Muscle of leg (tissue), 11 donors: Measurements from ENCODE around the gene ITPR3. TPM values are rescaled to one million over a fixed set of nuclear protein-coding genes. Genes with fewer than 3 reads are reported as not detected.

Experiments
- DNase-seq: peaks from one replicate; pipeline ENCODE4 v3.0.0; 2013
- H3K27ac ChIP-seq: one replicate; pipeline ENCODE4 v1.5.1; 2013; ENCODE audit warnings: mild to moderate bottlenecking, low read length, control low read depth
- H3K27me3 ChIP-seq: one replicate; pipeline ENCODE4 v1.6.1; 2013; ENCODE audit warnings: low read length; ENCODE audit not compliant: control insufficient read depth, insufficient read depth
- H3K36me3 ChIP-seq: one replicate; pipeline ENCODE4 v1.6.1; 2013; ENCODE audit warnings: low read length; ENCODE audit not compliant: control insufficient read depth, insufficient read depth
- H3K4me1 ChIP-seq: one replicate; pipeline ENCODE4 v1.6.1; 2013; ENCODE audit warnings: low read length; ENCODE audit not compliant: control insufficient read depth, insufficient read depth
- H3K4me3 ChIP-seq: one replicate; pipeline ENCODE4 v1.5.1; 2013; ENCODE audit warnings: low read length, control low read depth
- H3K9me3 ChIP-seq: replicated peaks from 2 replicates; pipeline ENCODE4 v1.6.1; 2013; ENCODE audit warnings: low read depth, low read length; ENCODE audit not compliant: control insufficient read depth
- WGBS: methylation state at CpG from one replicate; pipeline ENCODE4 v1.1.5; 2013; ENCODE audit warnings: missing lambda C conversion rate; ENCODE audit not compliant: insufficient coverage; 5-methylcytosine and 5-hydroxymethylcytosine counted together
- polyA plus RNA-seq, 8 donors: library from polyadenylated mRNA; unstranded; fragments of 120-200 nt; gene quantifications; one replicate each; pipeline versions ENCODE4 v1.2.1 to v1.2.3, GENCODE V29; 2013; ENCODE audit warnings: inconsistent platforms in 1 of 8, low replicate concordance in 1 of 8; ENCODE audit not compliant: insufficient read length in 8 of 8, insufficient read depth in 1 of 8
- total RNA-seq: library from RNA; stranded (reverse); fragments of 120-200 nt; gene quantifications from one replicate; pipeline ENCODE4 v1.2.4, GENCODE V29; 2013

Gene ITPR3
- total and polyA plus RNA-seq, 9 donors = 4.1 to 15.9 (median 9.2) TPM

GRCh38 chr6:33696076-33696475 lies 75.0 kb downstream of the ITPR3 start:
- peaks cover 63% of the 10 kb centered on the region for H3K36me3 ChIP-seq
- no peak overlapping the region for H3K27ac ChIP-seq
- no peak overlapping the region for H3K4me3 ChIP-seq

DNA sequence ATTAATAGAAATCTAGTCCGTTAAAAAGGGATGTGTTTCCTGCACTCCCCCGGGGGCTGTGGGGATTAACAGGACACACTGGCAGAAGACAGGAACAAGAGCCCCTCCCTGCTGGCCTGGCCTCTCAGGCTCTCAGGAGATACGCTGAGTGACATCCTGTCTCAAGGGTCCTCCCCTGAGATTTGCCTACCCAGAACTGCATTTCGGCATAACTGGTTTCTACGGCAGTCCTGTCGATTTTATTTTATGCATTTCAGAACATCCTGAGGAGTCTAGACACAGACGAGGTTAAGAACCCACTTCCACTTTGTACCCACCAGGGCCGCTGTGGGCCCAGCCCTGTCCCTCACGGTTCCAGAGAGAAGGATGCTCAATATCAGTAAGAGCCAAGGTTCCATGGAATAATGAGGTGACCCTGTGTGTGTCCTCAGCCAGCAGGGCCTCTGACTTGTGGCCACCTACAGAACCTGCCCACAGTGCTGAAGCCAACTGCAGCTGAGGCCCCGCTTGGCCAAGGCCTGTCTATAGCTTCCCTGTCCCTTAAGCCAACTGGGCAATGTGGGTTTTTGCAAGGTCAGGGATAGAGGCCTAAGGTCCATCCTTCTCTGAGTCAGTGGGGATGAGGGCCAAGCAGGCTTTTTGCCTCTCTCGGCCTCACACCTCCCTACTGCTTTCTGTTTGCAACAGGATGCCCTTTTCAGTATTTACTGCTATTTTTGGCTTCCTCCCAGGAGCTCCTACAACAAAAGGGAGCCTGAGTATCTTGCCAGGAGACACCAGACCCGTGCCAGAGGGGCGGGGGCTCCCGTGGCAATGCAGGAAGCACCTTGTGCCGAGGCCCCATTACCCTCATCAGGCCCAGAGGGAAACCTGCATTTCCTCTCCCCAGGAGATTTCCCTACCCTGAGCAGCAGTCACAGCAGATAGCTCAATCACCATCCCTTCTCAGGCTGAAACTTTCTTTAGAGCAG lies 75.7 kb downstream of the ITPR3 start:
- H3K27ac ChIP-seq = peak overlapping the region; percentile 24

More at GRCh38 chr6:33696076-33696475, 75.0 kb downstream of the ITPR3 start:
- Histone ChIP-seq H3K27me3 (no peaks in the 10 kb centered on the region), H3K4me1 (peaks cover 72% of the 10 kb centered on the region), H3K9me3 (no peaks in the 10 kb centered on the region)
- DNase-seq = no peak
- WGBS = 72% methylated on average over 4 of the region's 10 CpGs

DNA sequence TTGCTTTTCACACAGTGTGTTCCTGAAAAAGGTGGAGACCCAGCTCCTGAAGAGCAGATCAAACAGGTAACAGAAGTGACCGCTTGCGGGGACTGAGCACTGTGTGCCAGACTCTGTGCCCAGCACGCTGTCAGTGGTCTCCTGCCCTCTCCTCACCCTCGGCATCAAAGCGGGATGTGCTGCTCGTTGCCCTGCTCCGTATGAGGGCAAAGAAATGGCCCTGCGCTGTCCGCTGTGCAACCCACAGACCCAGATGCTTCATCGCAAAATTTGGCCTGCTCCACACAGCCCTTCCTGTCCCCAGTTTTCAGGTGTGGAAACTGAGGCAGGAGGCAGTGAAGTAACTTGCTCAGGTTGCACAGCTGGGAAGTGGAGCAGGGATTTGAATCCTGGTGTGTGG lies 76.7 kb downstream of the ITPR3 start:
- Histone ChIP-seq H3K27me3 (no peaks in the 10 kb centered on the region), H3K9me3 (no peaks in the 10 kb centered on the region), H3K36me3 (peaks cover 60% of the 10 kb centered on the region), H3K4me1 (peaks cover 54% of the 10 kb centered on the region), H3K27ac (no peak overlapping the region), H3K4me3 (no peak overlapping the region)
- 96% methylated on average over 3 of the region's 10 CpGs for WGBS
- no peak for DNase-seq

More for the DNA sequence above, 75.7 kb downstream of the ITPR3 start:
- Histone ChIP-seq H3K4me3 (no peak overlapping the region), H3K4me1 (peaks cover 64% of the 10 kb centered on the region), H3K27me3 (no peaks in the 10 kb centered on the region), H3K9me3 (no peaks in the 10 kb centered on the region), H3K36me3 (peaks cover 66% of the 10 kb centered on the region)
- peak; percentile 47 for DNase-seq
- WGBS = 50% methylated on average over 13 of the region's 15 CpGs

- peaks cover 58% of the 10 kb centered on the region for H3K36me3 ChIP-seq
- peaks cover 48% of the 10 kb centered on the region for H3K4me1 ChIP-seq
Measured at GRCh38 chr6:33698494-33698893, 77.4 kb downstream of the ITPR3 start.

GRCh38 chr6:33699131-33699530 lies 78.0 kb downstream of the ITPR3 start:
- Histone ChIP-seq H3K27ac (no peak overlapping the region), H3K4me3 (no peak overlapping the region), H3K27me3 (no peaks in the 10 kb centered on the region), H3K36me3 (peaks cover 60% of the 10 kb centered on the region), H3K4me1 (peaks cover 41% of the 10 kb centered on the region), H3K9me3 (no peaks in the 10 kb centered on the region)
- 82% methylated on average over 7 of the region's 8 CpGs for WGBS
- no peak for DNase-seq

More at GRCh38 chr6:33698494-33698893, 77.4 kb downstream of the ITPR3 start:
- no peaks in the 10 kb centered on the region for H3K27me3 ChIP-seq
- H3K4me3 ChIP-seq = no peak overlapping the region
- 68% methylated on average over 6 of the region's 10 CpGs for whole genome bisulfite sequencing
- H3K9me3 ChIP-seq = no peaks in the 10 kb centered on the region
- no peak overlapping the region for H3K27ac ChIP-seq
- DNase-seq = no peak

- WGBS = no CpG with 5 or more reads among the region's 5 CpGs
- no peaks in the 10 kb centered on the region for H3K9me3 ChIP-seq
- H3K4me3 ChIP-seq = no peak overlapping the region
- H3K4me1 ChIP-seq = peaks cover 35% of the 10 kb centered on the region
- no peaks in the 10 kb centered on the region for H3K27me3 ChIP-seq
- H3K27ac ChIP-seq = no peak overlapping the region
- peaks cover 65% of the 10 kb centered on the region for H3K36me3 ChIP-seq
- DNase-seq = no peak
Measured at GRCh38 chr6:33699739-33700138, 78.6 kb downstream of the ITPR3 start.

DNA sequence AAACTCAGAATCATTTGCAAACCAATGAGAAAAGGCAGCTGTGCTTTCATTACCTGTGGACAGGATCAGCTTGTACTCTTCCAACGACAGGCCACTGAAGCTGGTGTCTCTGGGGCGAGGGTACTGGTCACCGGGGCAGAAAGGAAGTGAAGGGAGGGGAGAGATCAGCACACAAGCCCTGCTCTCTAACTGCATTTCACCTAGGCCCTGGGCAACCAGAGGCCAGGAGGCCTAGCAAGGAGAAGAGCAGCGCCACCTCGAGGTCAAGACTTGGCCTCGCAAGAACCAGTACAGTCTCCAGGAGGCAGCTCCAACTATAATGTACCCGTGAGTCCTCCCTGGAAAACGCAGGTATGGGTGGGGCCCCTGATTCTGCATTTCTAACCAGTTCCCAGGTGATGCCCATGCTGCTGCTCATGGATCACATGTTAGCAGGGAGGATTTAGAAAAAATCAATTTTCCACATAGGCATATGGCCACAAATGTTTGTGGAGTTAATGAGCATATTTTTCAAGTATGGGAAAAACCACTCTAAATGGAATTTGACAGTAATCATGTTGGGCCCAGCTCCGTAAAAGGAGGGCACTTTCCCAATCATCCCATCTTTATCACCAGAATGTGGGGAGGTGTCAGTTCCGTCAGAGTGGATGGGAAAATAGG lies 79.4 kb downstream of the ITPR3 start:
- Histone ChIP-seq H3K36me3 (peaks cover 58% of the 10 kb centered on the region), H3K9me3 (no peaks in the 10 kb centered on the region), H3K4me1 (peaks cover 28% of the 10 kb centered on the region), H3K27ac (peak overlapping the region; percentile 4), H3K4me3 (no peak overlapping the region), H3K27me3 (no peaks in the 10 kb centered on the region)
- WGBS = 23% methylated on average over 5 of the region's 10 CpGs
- DNase-seq = peak; percentile 62

DNA sequence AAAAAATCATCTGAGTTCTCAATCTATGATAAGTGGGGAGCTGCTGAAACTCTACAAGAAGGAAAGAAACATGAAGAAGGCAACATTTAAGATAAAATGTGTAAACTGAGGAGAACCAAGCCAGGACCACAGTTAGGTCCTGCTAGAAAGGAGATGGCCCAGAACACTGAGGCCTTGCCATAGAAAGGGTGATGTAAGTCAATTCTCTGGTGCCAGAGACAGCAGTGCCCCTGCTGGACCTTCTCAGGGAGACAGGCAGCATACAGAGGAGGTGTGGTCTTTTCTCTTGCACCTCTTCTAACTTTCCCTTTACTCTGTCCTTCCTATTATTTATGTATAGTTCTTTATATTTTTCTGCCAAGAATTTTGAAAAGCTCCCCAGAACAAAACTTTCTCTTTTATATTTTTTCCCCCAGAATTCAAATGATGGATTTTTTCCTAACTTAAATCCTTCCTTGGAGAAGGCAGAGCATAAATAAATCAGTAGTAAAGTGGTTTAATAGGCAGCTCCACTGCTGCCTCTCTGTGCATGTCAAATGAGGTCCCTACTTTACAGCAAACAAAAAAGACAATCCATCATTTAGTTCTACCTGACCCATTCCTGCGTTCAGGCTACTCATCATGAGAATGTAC lies 81.3 kb downstream of the ITPR3 start:
- no peak overlapping the region for H3K4me3 ChIP-seq
- no peaks in the 10 kb centered on the region for H3K9me3 ChIP-seq
- peaks cover 49% of the 10 kb centered on the region for H3K36me3 ChIP-seq
- peak; percentile 62 for DNase-seq
- WGBS = no CpG with 5 or more reads among the region's 1 CpG
- no peak overlapping the region for H3K27ac ChIP-seq
- H3K4me1 ChIP-seq = peaks cover 8% of the 10 kb centered on the region
- no peaks in the 10 kb centered on the region for H3K27me3 ChIP-seq

GRCh38 chr6:33704215-33705066 lies 83.3 kb downstream of the ITPR3 start:
- Histone ChIP-seq H3K4me3 (no peak overlapping the region), H3K27me3 (no peaks in the 10 kb centered on the region), H3K36me3 (peaks cover 57% of the 10 kb centered on the region), H3K4me1 (peaks cover 2% of the 10 kb centered on the region), H3K9me3 (no peaks in the 10 kb centered on the region), H3K27ac (no peak overlapping the region)
- DNase-seq = no peak
- 88% methylated on average over 9 of the region's 11 CpGs for WGBS
